HepG2 (cell line): ENCODE results near the gene METTL23. TPM values are rescaled to one million over a fixed set of nuclear protein-coding genes. Genes with fewer than 3 reads are reported as not detected.

Experiments used
- AFF4 ChIP-seq: sonication (generic); formaldehyde crosslinking; IDR thresholded peaks from 2 replicates; pipeline ENCODE4 v1.4.0; 2020; ENCODE audit warnings: missing genetic modification reagents
- CCAR2 ChIP-seq: fragments of 200-400 bp; formaldehyde crosslinking; optimal IDR thresholded peaks from 2 replicates; pipeline ENCODE3; 2018; ENCODE audit warnings: low read depth, mild to moderate bottlenecking, low read length, moderate library complexity
- MATR3 ChIP-seq: sonication (generic); formaldehyde crosslinking; IDR thresholded peaks from 2 replicates; pipeline ENCODE4 v1.4.0; 2020; ENCODE audit warnings: missing genetic modification reagents
- NFAT5 ChIP-seq: sonication (generic); formaldehyde crosslinking; IDR thresholded peaks from 2 replicates; pipeline ENCODE4 v1.4.0; 2020; ENCODE audit warnings: missing genetic modification reagents
- SATB2 ChIP-seq: sonication (generic); formaldehyde crosslinking; IDR thresholded peaks from 2 replicates; pipeline ENCODE4 v1.5.0; 2020; ENCODE audit warnings: missing genetic modification reagents
- polyA plus RNA-seq, 8 experiments: library from polyadenylated mRNA; depleted of rRNA in 3 of 8; stranded (reverse) in 7 of 8; unstranded in 1 of 8; fragments of >200 nt; fragmentation: Illumina TruSeq in 4 of 8; extraction: Trizol in 4 of 8; gene quantifications; 2 replicates each; pipeline versions ENCODE4 v1.2.1 to v1.2.3, GENCODE V29; 2011 to 2016; ENCODE audit warnings: low read depth in 4 of 8, missing spikeins in 1 of 8, mixed read lengths in 1 of 8; ENCODE audit not compliant: insufficient read depth in 1 of 8
- total RNA-seq, 5 experiments: library from RNA; depleted of rRNA; stranded (reverse); fragments of >200 nt; fragmentation: Illumina TruSeq; extraction: Trizol; gene quantifications; 2 replicates each; pipeline ENCODE4 v1.2.3, GENCODE V29; 2016; ENCODE audit warnings: low read depth in 1 of 5
- TF ChIP-seq, protein P1 (sequence below): sonication (generic); formaldehyde crosslinking; IDR thresholded peaks from 2 replicates; pipeline ENCODE4 v1.4.0; 2020; ENCODE audit warnings: low read depth, mild to moderate bottlenecking, missing genetic modification reagents
- TF ChIP-seq, protein P2 (sequence below): sonication (generic); formaldehyde crosslinking; IDR thresholded peaks from 2 replicates; pipeline ENCODE4 v1.4.0; 2020; ENCODE audit warnings: missing genetic modification reagents
- TF ChIP-seq, protein P3 (sequence below): sonication (generic); formaldehyde crosslinking; IDR thresholded peaks from 2 replicates; pipeline ENCODE4 v1.8.1; 2023; ENCODE audit warnings: mild to moderate bottlenecking, missing genetic modification reagents

METTL23 gene
- total and polyA plus RNA-seq, 2 of the 13 experiments (the other 11 are each of a cell fraction or from before 2014, with no cell fraction given) = 39.9 to 104 TPM

DNA sequence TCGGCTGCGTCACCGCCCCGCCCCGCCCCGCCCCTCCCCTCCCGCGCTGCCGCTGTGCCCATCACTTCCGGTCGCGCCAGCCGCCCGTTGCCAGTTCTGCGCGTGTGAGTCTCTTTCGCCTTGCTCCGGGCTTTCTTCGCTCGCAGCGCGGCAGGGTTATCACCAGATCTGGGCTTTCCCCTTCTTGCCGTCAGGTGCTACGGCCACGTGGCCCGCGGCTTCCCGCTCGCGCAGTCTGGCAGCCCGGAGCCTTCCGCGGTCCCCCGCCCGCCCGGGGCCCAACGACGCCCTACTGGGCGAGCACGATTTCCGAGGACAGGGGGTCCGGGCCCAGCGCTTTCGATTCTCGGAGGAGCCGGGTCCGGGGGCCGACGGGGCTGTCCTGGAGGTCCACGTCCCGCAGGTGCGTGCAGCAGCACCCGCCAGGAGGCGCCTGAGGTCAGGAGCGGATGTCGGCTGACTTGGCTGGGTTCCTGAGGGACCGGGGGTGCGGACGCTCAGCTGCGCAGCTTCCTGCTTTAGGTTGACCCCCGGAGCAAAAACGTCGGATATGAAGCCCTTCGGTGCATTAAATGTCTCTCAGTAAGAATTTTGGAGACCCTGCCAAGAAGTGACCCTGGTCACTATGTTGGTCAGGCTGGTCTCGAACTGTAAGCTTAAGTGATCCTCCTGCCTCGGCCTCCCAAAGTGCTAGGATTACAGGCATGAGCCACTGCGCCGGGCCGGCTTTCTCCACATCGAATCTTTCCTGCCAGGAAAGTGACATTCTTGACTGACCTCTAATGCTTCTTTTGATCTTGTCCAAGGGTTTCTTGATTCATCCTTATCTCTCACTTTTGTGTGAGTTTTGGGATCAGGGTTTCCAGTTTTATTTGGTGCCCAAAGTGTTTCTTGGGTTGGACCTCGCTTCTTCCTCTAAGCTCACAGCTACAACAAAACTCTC is at the start of gene METTL23 (continued):
- TF ChIP-seq NFAT5 (CRISPR knock-in tag) = no peak
- TF ChIP-seq, protein P1, sequence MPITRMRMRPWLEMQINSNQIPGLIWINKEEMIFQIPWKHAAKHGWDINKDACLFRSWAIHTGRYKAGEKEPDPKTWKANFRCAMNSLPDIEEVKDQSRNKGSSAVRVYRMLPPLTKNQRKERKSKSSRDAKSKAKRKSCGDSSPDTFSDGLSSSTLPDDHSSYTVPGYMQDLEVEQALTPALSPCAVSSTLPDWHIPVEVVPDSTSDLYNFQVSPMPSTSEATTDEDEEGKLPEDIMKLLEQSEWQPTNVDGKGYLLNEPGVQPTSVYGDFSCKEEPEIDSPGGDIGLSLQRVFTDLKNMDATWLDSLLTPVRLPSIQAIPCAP = peak; percentile 83; the same call in 1 of the 2 replicates
- TF ChIP-seq, protein P2, sequence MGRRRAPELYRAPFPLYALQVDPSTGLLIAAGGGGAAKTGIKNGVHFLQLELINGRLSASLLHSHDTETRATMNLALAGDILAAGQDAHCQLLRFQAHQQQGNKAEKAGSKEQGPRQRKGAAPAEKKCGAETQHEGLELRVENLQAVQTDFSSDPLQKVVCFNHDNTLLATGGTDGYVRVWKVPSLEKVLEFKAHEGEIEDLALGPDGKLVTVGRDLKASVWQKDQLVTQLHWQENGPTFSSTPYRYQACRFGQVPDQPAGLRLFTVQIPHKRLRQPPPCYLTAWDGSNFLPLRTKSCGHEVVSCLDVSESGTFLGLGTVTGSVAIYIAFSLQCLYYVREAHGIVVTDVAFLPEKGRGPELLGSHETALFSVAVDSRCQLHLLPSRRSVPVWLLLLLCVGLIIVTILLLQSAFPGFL = peak; percentile 37; the same call in 1 of the 2 replicates
- no peak for TF ChIP-seq MATR3 (CRISPR knock-in tag)
- no peak for TF ChIP-seq AFF4 (CRISPR knock-in tag)
- TF ChIP-seq CCAR2 = no peak
- peak; percentile 33; the same call in 1 of the 2 replicates for TF ChIP-seq SATB2 (CRISPR knock-in tag)
- TF ChIP-seq, protein P3, sequence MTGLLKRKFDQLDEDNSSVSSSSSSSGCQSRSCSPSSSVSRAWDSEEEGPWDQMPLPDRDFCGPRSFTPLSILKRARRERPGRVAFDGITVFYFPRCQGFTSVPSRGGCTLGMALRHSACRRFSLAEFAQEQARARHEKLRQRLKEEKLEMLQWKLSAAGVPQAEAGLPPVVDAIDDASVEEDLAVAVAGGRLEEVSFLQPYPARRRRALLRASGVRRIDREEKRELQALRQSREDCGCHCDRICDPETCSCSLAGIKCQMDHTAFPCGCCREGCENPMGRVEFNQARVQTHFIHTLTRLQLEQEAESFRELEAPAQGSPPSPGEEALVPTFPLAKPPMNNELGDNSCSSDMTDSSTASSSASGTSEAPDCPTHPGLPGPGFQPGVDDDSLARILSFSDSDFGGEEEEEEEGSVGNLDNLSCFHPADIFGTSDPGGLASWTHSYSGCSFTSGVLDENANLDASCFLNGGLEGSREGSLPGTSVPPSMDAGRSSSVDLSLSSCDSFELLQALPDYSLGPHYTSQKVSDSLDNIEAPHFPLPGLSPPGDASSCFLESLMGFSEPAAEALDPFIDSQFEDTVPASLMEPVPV (CRISPR knock-in tag) = peak; percentile 95
